Measurements from ENCODE around the gene CEACAM18. TPM values are rescaled to one million over a fixed set of nuclear protein-coding genes. Genes with fewer than 3 reads are reported as not detected.

The CEACAM18 gene
- total and polyA plus RNA-seq, 2 of the 8 experiments (the other 6 are each of a cell fraction or from before 2014, with no cell fraction given), result not detected

DNA sequence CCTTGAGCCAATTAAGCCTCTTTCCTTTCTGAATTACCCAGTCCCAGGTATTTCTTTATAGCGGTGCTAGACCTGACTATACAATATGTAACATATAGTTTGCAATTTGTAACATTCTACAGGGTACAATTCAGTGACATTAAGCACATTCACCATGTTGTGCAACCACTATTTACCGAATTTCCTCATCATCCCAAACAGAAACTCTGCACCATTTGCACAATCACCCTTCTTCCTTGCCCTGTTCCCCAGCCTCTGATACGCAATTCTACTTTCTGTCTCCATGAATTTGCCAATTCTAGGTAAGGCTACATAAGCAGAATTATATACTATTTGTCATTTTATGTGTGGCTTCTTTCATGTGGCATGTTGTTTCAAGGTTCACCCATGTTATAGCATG lies 47.2 kb upstream of the CEACAM18 start (continued):
- TF ChIP-seq CHD7 (IDR thresholded peaks at IDR 0.05; ENCODE audit: insufficient replicate concordance, low read length) (no peak), SP4 (IDR thresholded peaks at IDR 0.05; ENCODE audit: low read length) (no peak), MAX (IDR thresholded peaks at IDR 0.05) (no peak), SUZ12 (IDR thresholded peaks at IDR 0.05; ENCODE audit: low read length) (no peak), GTF2F1 (IDR thresholded peaks at IDR 0.05; ENCODE audit: borderline replicate concordance, low read depth, low read length) (no peak), PHF8 (conservative IDR thresholded peaks at IDR 0.05; ENCODE audit: low read depth, low read length) (no peak), ZNF274 (IDR thresholded peaks at IDR 0.05; ENCODE audit: borderline replicate concordance, extremely low read depth, low read length) (no peak)

All from H1 (cell line).